Fibroblast of lung (primary cell): ENCODE results near the gene PIM1. TPM values are rescaled to one million over a fixed set of nuclear protein-coding genes. Genes with fewer than 3 reads are reported as not detected.
"Not testable (repeated sequence)": the region's sequence is repeated elsewhere in the genome, so short reads cannot be mapped to it uniquely, and the experiment has no call there.

Source experiments
- DNase-seq, 2 donors: peaks; one replicate each; pipeline versions ENCODE4 v3.0.0 to v3.0.0-alpha.2; 2010; ENCODE audit warnings: low read depth in 2 of 2
- H2AFZ ChIP-seq: 2 replicates; pipeline ENCODE4 v1.5.1; 2012; ENCODE audit warnings: low read length, control low read depth, inconsistent platforms
- H3K27ac ChIP-seq: 2 replicates; pipeline ENCODE4 v1.5.1; 2011; ENCODE audit warnings: low read length, control low read depth; ENCODE audit not compliant: insufficient read depth
- H3K27me3 ChIP-seq: 2 replicates; pipeline ENCODE4 v1.5.1; 2011; ENCODE audit warnings: mild to moderate bottlenecking, low read length; ENCODE audit not compliant: control insufficient read depth, insufficient read depth
- H3K36me3 ChIP-seq: 2 replicates; pipeline ENCODE4 v1.5.1; 2011; ENCODE audit warnings: low read length; ENCODE audit not compliant: control insufficient read depth, insufficient read depth
- H3K4me1 ChIP-seq: 2 replicates; pipeline ENCODE4 v1.5.1; 2011; ENCODE audit warnings: low read length; ENCODE audit not compliant: control insufficient read depth, insufficient read depth; ENCODE audit errors: extremely low read depth
- H3K4me2 ChIP-seq: 2 replicates; pipeline ENCODE4 v1.5.1; 2011; ENCODE audit warnings: low read length, control low read depth; ENCODE audit not compliant: insufficient read depth; ENCODE audit errors: extremely low read depth
- H3K4me3 ChIP-seq, 4 experiments: fragments of 200-600 bp in 1 of 4; sonication (generic) in 1 of 4; replicated peaks in 1 of 4; 2 replicates each; pipeline ENCODE4 v1.5.1; 2011 to 2016; ENCODE audit warnings: low read length in 4 of 4, low read depth in 3 of 4, mild to moderate bottlenecking in 3 of 4, control low read depth in 2 of 4, inconsistent platforms in 1 of 4, mixed read lengths in 1 of 4; ENCODE audit not compliant: insufficient read depth in 1 of 4; ENCODE audit errors: control extremely low read depth in 1 of 4
- H3K79me2 ChIP-seq: 2 replicates; pipeline ENCODE4 v1.5.1; 2012; ENCODE audit warnings: mild to moderate bottlenecking, low read length, inconsistent platforms; ENCODE audit not compliant: control insufficient read depth, insufficient read depth
- H3K9ac ChIP-seq: 2 replicates; pipeline ENCODE4 v1.5.1; 2011; ENCODE audit warnings: mild to moderate bottlenecking, low read length, control low read depth; ENCODE audit not compliant: insufficient read depth
- H3K9me3 ChIP-seq: 2 replicates; pipeline ENCODE4 v1.5.1; 2012; ENCODE audit warnings: low read depth, low read length; ENCODE audit not compliant: control insufficient read depth, insufficient read depth
- H4K20me1 ChIP-seq: 2 replicates; pipeline ENCODE4 v1.5.1; 2011; ENCODE audit warnings: low read length; ENCODE audit not compliant: control insufficient read depth, insufficient read depth; ENCODE audit errors: extremely low read depth
- EZH2 ChIP-seq: IDR thresholded peaks from 2 replicates; pipeline ENCODE4 v1.5.1; 2012; ENCODE audit warnings: low read length, control low read depth, mild to moderate bottlenecking; ENCODE audit errors: missing control alignments
- polyA plus RNA-seq, 2 donors: library from polyadenylated mRNA; depleted of rRNA in 1 of 2; stranded (reverse) in 1 of 2; unstranded in 1 of 2; fragments of >200 nt; gene quantifications; 2 replicates each; pipeline ENCODE4 v1.2.1, GENCODE V29; 2011 to 2012; ENCODE audit warnings: missing spikeins in 1 of 2
- total RNA-seq: library from RNA; depleted of rRNA; stranded (reverse); fragments of >200 nt; gene quantifications from 2 replicates; pipeline ENCODE4 v1.2.1, GENCODE V29; 2014
- TF ChIP-seq, protein P1 (sequence below), 2 donors: IDR thresholded peaks in 1 of 2; conservative IDR thresholded peaks in 1 of 2; 1 replicate in 1 of 2; 2 replicates in 1 of 2; pipeline ENCODE4 v1.5.1; 2011 to 2012; ENCODE audit warnings: low read length in 2 of 2, control low read depth in 1 of 2, inconsistent platforms in 1 of 2, low read depth in 1 of 2, mild to moderate bottlenecking in 1 of 2

Gene PIM1
- total and polyA plus RNA-seq, 2 donors (not counting 1 experiment from before 2014, with no cell fraction given): 13.8 to 22.8 TPM

DNA sequence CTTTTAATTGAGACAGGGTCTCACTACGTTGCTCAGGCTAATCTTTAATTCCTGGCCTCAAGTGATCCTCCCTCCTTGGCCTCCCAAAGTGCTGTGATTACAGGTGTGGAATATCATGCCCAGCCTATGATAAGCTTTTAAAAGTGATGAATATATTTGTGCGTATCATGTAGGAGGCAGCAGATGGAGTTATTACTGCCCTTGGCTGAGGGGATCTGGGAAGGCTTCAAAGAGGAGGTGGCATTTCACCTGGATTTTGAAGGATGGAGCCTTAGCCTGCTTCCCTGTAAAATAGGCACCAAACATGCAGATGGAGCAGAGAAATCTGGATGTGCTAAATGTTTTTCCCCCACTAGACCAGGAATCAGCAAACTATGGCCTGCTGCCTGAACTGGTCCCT lies 10.1 kb downstream of the PIM1 start:
- Histone ChIP-seq H3K4me2 (no peak overlapping the region), H4K20me1 (no peaks in the 10 kb centered on the region), H3K9ac (no peak overlapping the region), H3K79me2 (no peaks in the 10 kb centered on the region), H2AFZ (no peak overlapping the region), H3K9me3 (no peaks in the 10 kb centered on the region), H3K27me3 (no peaks in the 10 kb centered on the region), H3K27ac (no peak overlapping the region), H3K4me3 (no peak overlapping the region), H3K36me3 (no peaks in the 10 kb centered on the region), H3K4me1 (no peaks in the 10 kb centered on the region)
- no peak for DNase-seq
- TF ChIP-seq EZH2: no peak
- TF ChIP-seq, protein P1, sequence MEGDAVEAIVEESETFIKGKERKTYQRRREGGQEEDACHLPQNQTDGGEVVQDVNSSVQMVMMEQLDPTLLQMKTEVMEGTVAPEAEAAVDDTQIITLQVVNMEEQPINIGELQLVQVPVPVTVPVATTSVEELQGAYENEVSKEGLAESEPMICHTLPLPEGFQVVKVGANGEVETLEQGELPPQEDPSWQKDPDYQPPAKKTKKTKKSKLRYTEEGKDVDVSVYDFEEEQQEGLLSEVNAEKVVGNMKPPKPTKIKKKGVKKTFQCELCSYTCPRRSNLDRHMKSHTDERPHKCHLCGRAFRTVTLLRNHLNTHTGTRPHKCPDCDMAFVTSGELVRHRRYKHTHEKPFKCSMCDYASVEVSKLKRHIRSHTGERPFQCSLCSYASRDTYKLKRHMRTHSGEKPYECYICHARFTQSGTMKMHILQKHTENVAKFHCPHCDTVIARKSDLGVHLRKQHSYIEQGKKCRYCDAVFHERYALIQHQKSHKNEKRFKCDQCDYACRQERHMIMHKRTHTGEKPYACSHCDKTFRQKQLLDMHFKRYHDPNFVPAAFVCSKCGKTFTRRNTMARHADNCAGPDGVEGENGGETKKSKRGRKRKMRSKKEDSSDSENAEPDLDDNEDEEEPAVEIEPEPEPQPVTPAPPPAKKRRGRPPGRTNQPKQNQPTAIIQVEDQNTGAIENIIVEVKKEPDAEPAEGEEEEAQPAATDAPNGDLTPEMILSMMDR (conservative IDR thresholded peaks at IDR 0.05 in 1 of 2, IDR thresholded peaks at IDR 0.05 in 1 of 2; ENCODE audit: low read depth in 1 of 2, low read length in 2 of 2): no peak

DNA sequence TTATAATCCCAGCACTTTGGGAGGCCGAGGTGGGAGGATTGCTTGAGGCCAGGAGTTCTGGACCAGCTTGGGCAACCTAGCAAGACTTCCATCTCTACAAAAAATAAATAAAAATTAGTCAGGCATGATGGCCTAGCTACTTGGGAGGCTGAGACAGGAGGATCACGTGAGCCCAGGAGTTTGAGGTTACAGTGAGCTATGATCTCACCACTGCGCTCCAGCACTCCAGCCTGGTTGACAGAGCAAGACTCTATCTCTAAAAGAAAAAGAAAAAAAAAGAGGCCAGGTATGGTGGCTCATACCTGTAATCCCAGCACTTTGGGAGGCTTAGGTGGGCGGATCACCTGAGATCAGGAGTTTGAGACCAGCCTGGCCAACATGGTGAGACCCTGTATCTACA lies 10.7 kb downstream of the PIM1 start:
- not testable (repeated sequence) for H3K36me3 ChIP-seq, H3K9ac ChIP-seq, H3K27me3 ChIP-seq, H3K9me3 ChIP-seq, H3K27ac ChIP-seq, H4K20me1 ChIP-seq, DNase-seq, H3K4me1 ChIP-seq, H3K4me2 ChIP-seq, H3K79me2 ChIP-seq, H2AFZ ChIP-seq, H3K4me3 ChIP-seq

DNA sequence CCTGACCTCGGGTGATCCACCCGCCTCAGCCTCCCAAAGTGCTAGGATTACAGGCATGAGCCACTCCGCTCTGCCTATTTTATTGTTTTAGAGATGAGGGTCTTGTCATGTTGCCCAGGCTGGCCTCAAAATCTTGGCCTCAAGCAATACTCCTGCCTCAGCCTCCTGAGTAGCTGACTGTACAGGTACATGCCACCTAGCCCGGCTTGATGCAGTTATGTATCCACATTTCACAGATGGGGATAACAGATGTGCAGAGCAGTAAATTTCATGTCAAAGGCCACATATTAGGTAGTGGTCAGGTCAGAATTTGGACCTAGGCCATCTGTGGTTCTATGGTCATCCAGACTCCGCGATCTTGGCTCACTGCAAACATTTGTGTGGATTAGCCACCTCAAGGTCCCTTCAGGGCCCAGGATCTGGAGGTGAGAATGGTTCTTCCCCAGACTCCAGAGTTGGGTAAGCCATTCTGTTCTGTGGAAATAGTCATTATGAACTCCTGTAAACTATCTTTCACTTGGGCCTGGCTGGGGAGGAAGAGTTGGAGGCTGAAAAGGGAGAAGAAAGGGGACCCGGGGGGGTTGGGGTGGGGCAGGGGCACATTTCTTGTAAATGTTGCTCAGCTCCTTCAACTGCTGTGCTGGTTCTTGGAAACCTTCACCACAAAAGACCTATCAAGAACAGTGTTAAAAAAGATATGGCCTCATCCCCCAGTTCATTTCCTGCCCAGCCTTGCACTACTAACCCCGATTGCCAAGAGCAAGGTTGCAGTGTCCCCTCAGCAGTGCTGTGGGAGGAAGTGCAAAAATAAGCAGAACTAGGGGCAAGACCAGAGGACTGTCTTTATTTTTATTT lies 13.0 kb downstream of the PIM1 start:
- Histone ChIP-seq H3K79me2 (no peaks in the 10 kb centered on the region), H3K36me3 (no peaks in the 10 kb centered on the region), H3K9ac (no peak overlapping the region), H3K4me1 (no peaks in the 10 kb centered on the region), H2AFZ (no peak overlapping the region), H3K9me3 (no peaks in the 10 kb centered on the region), H3K27me3 (no peaks in the 10 kb centered on the region), H4K20me1 (no peaks in the 10 kb centered on the region), H3K27ac (no peak overlapping the region), H3K4me2 (no peak overlapping the region), H3K4me3 (no peak overlapping the region)
- TF ChIP-seq EZH2: no peak
- TF ChIP-seq, protein P1 (conservative IDR thresholded peaks at IDR 0.05 in 1 of 2, IDR thresholded peaks at IDR 0.05 in 1 of 2; ENCODE audit: low read depth in 1 of 2, low read length in 2 of 2): no peak
- DNase-seq: no peak

DNA sequence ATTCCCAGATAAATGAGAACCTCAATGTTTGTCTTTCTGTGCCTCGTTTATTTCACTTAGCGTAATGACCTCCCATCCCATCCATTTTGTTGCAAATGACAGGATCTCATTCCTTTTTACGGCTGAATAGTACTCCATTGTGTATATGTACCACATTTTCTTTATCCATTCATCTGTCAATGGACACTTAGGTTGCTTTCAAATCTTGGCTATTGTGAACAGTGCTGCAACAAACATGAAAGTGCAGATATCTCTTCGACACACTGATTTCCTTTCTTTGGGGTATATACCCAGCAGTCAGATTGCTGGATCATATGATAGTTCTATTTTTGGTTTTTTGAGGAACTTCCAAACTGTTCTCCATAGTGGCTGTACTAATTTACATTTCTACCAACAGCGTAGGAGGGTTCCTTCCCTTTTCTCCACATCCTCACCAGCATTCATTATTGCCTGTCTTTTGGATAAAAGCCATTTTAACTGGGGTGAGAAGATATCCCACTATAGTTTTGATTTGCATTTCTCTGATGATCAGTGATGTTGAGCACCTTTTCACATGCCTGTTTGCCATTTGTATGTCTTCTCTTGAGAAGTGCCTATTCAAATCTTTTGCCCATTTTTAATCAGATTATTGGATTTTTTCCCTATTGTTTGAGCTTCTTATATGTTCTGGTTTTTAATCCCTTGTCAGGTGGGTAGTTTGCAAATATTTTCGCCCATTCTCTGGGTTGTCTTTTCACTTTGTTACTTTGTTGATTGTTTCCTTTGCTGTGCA lies 16.2 kb downstream of the PIM1 start:
- H3K4me2 ChIP-seq, H3K27me3 ChIP-seq, H3K4me3 ChIP-seq, H3K27ac ChIP-seq, H3K9me3 ChIP-seq, H3K9ac ChIP-seq, H3K4me1 ChIP-seq, H4K20me1 ChIP-seq, DNase-seq, H2AFZ ChIP-seq, H3K79me2 ChIP-seq, H3K36me3 ChIP-seq: not testable (repeated sequence)
